Measurements from ENCODE around the gene ATP1B3.
A peak's percentile ranks its signal among the peaks of the same experiment; 100 is the strongest.

Gene ATP1B3

DNA sequence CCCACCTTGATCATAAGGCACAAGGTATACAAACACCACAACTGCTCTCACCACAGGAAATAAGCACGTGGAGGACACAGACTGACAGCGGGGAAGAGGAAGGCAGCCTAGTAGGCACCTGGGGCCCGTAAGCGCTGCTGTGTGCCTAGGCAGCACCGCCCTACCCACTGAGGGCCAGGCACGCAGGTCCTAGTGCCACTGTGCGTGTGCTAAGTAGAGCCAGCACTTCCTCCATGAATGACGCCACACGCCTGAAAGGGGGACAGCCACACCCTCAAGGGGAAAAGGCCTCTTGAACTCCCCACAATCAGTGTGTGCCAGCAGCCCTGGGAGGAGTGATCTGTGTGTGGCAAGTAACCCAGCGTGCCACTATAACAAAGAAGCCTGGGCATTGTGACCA, 73.0 kb downstream of the ATP1B3 start:
- DNase-seq (ENCODE audit: insufficient read length, low spot score) (no peak), FAIRE-seq (no peak)
- TF ChIP-seq, protein P1, sequence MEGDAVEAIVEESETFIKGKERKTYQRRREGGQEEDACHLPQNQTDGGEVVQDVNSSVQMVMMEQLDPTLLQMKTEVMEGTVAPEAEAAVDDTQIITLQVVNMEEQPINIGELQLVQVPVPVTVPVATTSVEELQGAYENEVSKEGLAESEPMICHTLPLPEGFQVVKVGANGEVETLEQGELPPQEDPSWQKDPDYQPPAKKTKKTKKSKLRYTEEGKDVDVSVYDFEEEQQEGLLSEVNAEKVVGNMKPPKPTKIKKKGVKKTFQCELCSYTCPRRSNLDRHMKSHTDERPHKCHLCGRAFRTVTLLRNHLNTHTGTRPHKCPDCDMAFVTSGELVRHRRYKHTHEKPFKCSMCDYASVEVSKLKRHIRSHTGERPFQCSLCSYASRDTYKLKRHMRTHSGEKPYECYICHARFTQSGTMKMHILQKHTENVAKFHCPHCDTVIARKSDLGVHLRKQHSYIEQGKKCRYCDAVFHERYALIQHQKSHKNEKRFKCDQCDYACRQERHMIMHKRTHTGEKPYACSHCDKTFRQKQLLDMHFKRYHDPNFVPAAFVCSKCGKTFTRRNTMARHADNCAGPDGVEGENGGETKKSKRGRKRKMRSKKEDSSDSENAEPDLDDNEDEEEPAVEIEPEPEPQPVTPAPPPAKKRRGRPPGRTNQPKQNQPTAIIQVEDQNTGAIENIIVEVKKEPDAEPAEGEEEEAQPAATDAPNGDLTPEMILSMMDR (IDR thresholded peaks at IDR 0.05; ENCODE audit: insufficient read depth, missing control alignments), result no peak

DNA sequence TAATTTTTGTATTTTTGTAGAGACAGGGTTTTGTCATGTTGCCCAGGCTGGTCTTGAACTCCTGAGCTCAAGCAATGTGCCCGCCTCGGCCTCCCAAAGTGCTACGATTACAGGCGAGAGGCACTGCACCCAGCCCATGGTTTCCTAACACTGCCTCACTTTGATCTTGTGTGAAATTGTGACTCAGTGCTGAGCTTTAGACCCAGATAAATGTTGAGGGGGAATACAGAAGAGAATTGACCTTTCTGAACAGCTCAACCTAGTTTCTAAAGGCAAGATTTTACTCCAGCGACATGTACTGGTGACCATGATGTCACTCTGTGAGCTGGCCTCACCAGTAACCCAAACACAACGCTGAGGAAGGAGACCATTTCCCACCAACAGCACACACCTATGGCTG, 73.5 kb downstream of the ATP1B3 start:
- DNase-seq (ENCODE audit: insufficient read length, low spot score) (no peak), FAIRE-seq (no peak)
- TF ChIP-seq, protein P1 (IDR thresholded peaks at IDR 0.05; ENCODE audit: insufficient read depth, missing control alignments), result no peak

DNA sequence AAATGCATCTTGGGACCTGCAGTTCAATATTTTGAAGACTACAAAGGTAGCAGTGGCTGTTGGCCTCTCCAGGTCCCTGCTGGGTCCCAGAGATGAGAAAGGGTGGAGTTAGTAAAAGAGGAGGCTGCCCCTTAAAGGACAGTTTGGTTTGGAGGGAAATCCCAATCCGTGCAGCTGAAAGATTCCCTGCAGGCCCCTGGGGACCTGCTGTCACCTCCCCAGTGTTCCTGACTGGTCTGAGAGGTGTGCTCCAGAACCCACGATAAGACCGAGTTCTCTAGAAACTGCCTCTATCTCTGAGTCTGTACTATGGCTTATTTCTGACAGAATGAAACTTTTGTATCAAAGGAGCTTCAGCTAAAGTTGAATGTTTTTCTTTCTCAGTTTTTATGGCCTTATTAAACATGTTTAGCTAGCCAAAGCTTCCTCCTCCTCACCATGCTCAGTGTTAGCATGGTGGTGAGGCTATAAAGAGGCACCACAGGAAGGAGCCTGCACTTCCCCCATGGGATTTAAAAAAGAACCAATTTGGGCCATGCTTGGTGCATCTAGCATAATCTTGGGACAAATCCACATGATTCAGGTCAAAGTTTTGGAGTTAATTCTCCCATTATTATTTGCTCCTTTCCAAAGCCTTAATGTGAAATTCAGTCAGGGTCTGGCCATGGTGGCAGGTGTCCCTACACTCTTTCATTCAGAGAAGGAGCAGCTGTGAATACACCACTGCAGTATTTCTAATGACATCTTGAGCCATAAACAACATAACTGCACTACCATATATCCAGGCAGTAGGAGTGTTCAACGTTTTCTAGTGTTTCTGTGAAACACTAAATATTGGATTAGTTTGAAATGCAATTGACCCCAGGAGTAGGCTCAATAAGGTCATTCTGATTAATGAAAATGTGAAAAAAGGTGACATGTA, 74.4 kb downstream of the ATP1B3 start:
- TF ChIP-seq, protein P1 (IDR thresholded peaks at IDR 0.05; ENCODE audit: insufficient read depth, missing control alignments), result no peak
- DNase-seq (ENCODE audit: insufficient read length, low spot score), result no peak
- FAIRE-seq, result no peak

DNA sequence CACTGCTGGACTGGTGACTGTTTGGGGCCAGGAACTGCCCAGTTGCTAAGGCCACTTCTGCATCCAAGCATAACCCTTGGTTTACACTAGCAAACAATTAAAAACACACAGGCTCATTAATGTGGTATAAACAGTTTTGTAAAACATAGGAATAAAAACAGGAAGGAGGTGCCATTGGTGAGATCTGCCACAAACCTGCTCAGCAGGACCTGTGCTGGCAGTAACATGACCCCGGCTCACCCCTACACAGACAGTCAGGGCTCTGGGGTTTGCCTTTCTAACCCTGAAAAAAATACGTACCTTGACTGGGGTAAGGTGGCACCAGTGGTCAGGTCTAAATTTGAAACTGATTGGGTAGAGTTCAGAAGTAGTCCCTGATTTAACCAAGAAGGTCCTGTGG, 76.2 kb downstream of the ATP1B3 start:
- no peak for DNase-seq (ENCODE audit: insufficient read length, low spot score)
- TF ChIP-seq, protein P1 (IDR thresholded peaks at IDR 0.05; ENCODE audit: insufficient read depth, missing control alignments), result no peak
- no peak for FAIRE-seq

DNA sequence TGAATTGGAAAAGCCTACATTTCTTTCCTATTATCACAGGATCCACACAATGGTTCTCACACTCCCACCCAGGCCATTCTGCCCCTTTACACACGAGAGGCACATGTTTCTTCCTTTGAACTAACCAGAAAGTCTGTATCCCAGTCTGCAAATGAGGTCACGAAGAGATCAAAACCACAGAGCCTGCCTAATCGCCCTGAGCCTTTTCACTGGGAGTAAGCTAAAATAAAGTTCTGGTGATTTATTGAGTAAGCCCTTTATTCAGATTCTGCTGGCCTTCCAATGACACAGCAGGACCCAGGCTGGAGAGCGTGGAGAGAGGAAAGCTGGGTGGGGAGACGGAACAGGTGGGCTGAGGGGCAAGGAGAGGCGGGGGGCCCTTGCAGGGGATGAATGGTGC, 78.7 kb downstream of the ATP1B3 start:
- FAIRE-seq, result peak; percentile 25
- TF ChIP-seq, protein P1 (IDR thresholded peaks at IDR 0.05; ENCODE audit: insufficient read depth, missing control alignments), result no peak
- no peak for DNase-seq (ENCODE audit: insufficient read length, low spot score)

DNA sequence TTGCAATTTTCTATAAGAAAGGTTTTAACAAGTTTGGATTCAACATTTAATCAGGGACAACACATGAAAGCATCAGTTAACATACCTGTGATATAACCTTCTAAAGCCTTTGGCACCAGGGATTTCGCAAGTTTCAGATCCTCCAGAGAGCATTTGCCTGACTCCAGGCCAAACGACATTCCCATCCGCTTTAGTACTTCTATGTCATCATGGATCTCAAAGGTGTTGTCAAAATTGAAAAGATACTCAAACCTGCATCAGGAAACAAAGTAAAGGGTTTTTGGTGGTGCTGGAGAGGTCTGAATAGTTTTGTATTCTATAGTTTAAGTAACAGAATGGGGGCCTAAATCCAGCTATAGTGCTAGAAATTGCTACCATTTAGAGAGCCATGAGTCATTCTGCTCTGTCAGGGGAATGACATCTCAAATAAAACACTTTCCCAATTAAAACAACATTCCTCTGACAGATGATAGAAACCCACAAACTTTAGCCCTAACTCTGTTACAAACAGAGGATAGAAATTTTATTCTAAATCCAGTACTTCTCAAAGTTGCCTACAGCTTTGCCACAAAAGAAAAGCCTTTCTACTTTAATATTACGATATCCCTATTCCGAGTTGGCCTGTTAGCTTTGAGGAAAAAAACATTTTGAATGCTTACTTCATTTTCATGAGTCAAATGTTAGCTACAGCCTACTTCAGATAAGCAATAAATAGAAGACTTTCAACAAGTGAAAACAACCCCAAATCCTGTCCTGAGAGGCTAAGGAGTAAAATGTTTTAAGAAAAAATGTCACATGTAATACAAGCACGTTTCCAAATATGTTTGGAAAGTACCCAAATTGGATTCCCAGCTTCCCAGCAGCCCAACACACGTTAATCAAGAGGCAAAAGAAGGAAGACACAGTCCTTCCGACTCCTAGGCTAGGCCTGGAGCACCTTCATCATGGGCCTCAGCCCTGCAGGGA, 83.4 kb downstream of the ATP1B3 start:
- TF ChIP-seq, protein P1 (IDR thresholded peaks at IDR 0.05; ENCODE audit: insufficient read depth, missing control alignments), result no peak
- FAIRE-seq (no peak), DNase-seq (ENCODE audit: insufficient read length, low spot score) (no peak)
